GM19395 (cell line): ENCODE measurements around the gene FNDC1.
"Not testable (repeated sequence)": the region's sequence is repeated elsewhere in the genome, so short reads cannot be mapped to it uniquely, and the experiment has no call there.

Source experiments
- ATAC-seq: cut with Tn5 transposase; IDR thresholded peaks from one replicate; pipeline ENCODE4 v1.9.1; 2021; ENCODE audit warnings: mild to moderate bottlenecking, moderate library complexity; ENCODE audit not compliant: unreplicated experiment

FNDC1 gene

GRCh38 chr6:159252955-159253508, 83.8 kb downstream of the FNDC1 start:
- peak; percentile 76 for ATAC-seq

DNA sequence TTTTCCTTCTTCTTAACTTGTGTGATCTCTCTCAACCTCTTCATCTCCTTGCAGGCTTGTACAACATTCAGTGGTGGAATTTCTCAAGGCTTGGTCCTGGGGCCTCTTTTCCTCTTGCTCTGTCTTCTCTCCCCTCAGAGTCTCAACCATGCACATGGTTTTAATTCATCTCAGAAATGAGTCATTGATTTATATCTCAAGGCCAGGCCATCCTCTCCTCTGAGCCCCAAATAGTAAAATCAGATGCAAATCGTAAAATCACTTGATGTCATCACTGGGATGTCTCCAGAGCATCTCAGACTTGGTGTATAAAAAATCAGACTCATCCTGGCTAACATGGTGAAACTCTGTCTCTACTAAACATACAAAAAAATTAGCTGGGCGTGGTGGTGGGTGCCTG, 85.0 kb downstream of the FNDC1 start:
- ATAC-seq: no peak

DNA sequence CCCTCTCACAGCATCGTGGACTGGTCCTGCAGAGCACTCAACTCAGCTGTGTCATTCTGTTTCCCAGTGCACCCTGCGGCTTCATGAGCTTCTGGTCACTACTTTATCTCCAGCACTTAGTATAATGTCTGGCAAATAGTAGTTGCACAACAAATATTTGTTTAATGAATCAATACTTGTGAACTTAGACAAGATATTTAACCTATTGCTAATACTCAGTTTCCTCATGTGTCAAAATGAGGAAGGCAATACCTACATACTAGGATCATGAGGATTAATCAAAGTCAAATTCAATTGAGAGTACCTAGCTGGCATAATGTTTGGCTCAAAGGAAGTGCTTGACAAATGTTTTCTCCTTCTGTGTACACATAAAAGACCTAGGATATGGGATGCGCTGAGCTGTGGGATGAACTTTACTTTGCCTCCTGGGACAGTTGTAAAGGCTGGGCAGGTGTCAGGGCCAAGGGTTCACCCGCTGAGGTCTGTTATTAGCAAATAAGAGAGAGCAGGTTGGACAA, 86.3 kb downstream of the FNDC1 start:
- ATAC-seq: no peak

DNA sequence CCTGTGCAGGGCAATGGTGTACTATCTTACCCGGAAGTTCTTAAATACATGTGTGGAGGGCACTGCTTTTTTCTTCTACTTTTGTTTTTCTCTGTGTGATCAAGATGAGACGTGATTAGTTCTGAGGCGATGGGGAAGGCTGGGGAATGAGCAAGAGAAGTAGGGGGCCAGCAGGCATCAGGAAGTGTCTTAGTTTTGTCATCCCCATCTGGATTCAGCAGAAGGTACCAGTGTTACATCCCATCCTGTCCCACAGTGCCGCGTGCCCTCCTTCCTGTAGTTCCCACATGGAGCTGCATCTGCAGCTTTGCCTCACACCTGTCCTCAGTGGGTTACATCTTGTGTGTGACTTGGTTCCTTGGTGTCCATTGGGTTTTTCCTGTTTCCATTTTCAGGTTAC, 86.9 kb downstream of the FNDC1 start:
- no peak for ATAC-seq

- ATAC-seq: no peak
Observed at GRCh38 chr6:159257846-159258245, 88.6 kb downstream of the FNDC1 start.

- no peak for ATAC-seq
Observed at GRCh38 chr6:159259441-159260125, 90.4 kb downstream of the FNDC1 start.

GRCh38 chr6:159260208-159260607, 91.0 kb downstream of the FNDC1 start:
- ATAC-seq: no peak

- ATAC-seq: no peak
Observed at GRCh38 chr6:159261995-159262394, 92.8 kb downstream of the FNDC1 start.

DNA sequence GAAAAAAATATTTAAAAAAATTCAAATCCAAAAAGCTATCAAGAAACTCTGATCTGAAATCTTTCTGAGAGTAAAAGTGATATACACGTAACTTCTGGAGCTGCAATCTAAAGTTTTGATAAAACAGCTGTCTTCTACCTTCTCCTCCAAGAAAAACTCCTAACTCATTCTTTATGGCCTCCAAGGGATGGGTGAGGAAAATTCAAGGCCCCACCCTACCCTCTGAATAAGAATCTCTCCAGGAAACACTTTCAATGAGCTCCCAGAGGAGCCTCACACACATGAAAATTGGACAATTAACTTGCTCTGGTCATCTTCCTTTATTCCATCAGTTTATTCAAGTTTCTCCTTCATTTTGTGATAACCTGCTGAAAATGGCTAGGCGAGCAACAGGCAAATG, 93.4 kb downstream of the FNDC1 start:
- ATAC-seq: no peak

- no peak for ATAC-seq
Observed at GRCh38 chr6:159267165-159267564, 98.0 kb downstream of the FNDC1 start.

DNA sequence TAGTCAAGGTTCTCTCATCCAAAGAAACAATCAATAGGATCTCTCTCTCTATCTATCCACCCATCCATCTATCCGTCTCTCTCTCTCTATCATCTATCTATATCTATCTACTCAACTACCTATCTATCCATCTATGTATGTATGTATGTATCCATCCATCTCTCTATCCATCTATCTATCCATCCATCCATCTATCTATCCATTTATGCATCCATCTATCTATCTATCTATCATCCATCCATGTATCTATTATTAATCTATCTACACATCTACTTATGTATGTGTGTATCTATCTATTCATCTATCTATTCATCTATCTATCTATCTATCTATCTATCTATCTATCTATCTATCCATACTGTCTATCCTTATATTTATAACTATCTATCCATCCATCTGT, 99.3 kb downstream of the FNDC1 start:
- ATAC-seq: no peak

DNA sequence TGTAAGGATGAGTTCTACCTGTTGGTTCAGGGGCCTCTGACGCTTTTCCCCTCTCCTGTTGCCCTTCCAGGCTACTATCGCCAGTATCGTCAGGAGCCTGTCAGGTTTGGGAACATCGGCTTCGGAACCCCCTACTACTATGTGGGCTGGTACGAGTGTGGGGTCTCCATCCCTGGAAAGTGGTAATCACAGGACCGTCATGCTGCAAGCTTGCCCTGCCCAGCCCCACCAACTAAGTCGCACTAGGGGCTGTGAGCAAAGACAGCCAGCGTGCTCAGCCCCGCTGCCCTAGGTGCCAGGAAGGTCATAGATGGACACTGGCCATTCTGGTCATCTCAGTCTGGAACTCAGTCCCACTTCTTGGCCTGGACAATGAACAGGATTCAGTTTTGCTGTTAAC, 102.1 kb downstream of the FNDC1 start:
- ATAC-seq: no peak

GRCh38 chr6:159278626-159279025, 109.4 kb downstream of the FNDC1 start:
- no peak for ATAC-seq

DNA sequence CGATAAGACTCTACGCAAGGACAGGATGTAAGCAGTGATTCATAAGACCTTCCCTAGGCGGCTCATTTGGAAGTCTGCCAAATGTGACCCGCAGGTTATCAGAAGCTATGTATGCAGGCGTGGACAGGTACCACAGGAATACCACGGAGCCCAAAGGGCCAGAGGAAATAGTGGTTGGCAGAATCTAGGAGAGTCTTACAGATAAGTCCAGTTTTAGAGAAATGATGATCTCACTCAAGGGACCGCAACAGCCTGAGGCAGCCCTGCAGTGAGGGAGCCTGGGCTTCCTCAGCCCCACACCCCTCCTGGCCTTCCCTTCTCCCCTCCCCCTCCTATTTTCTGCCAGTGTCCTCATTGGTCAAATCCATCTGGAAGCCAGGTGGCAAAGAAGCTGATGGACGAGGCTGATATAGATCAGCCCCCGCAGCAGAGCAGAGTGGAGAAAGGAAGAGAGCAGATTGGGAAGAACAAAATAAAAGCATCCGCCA, 110.6 kb downstream of the FNDC1 start:
- ATAC-seq: no peak

- ATAC-seq: no peak
Observed at GRCh38 chr6:159282421-159282820, 113.2 kb downstream of the FNDC1 start.

DNA sequence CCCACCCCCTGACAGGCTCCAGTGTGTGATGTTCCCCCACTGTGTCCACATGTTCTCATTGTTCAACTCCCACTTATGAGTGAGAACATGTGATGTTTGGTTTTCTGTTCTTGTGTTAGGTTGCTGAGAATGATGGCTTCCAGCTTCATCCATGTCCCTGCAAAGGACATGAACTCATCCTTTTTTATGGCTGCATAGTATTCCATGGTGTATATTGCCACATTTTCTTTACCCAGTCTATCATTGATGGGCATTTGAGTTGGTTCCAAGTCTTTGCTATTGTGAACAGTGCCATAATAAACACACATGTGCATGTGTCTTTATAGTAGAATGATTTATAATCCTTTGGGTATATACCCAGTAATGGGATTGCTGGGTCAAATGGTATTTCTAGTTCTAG, 115.5 kb downstream of the FNDC1 start:
- ATAC-seq: not testable (repeated sequence)

- no peak for ATAC-seq
Observed at GRCh38 chr6:159298840-159299239, 129.6 kb downstream of the FNDC1 start.

GRCh38 chr6:159299566-159299965, 130.4 kb downstream of the FNDC1 start:
- no peak for ATAC-seq

DNA sequence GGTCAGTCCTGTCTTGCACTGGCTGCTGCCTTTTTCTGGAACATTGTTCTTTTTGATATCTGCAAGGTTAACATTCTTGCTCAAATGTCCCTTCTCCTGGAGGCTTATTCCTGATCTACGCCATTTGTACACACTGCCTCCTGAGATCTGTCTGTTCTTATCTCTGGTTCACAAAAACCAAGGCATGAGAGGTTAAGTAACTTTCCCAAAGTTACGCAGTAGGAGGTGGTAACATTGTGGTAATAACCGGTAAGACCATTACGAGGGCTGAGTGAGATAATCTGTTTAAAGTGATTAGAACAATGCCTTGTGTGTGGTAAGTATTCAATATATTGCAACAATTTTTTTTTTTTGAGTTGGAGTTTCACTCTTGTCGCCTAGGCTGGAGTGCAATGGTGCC, 132.1 kb downstream of the FNDC1 start:
- ATAC-seq: no peak

- ATAC-seq: no peak
Observed at GRCh38 chr6:159301810-159302593, 132.8 kb downstream of the FNDC1 start.

- ATAC-seq: no peak
Observed at GRCh38 chr6:159302594-159302992, 133.4 kb downstream of the FNDC1 start.

DNA sequence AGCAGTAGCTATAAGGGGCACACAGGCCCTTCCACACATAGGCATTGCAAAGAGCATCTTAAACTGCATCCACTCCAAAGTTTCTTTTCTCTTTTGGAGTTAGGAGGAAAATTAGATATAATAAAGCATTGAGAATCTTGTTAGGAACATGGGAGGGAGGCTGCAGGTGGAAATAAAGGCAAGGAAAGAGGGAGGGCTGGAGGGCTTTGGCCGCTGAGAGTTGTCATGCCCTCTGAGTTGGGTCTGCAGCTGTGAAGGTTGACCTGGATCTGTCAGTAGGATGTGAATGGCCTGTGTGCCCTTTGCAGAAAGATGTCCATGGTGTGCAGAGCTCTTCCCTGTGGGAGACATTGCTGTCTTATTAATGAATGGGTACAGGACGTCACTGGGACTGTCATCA, 134.0 kb downstream of the FNDC1 start:
- ATAC-seq: no peak
